ENCODE data around the gene TMEM86A.

- no peak for TF ChIP-seq CTCF (IDR thresholded peaks at IDR 0.05)
- TF ChIP-seq POLR2A (IDR thresholded peaks at IDR 0.05) = no peak
These were observed 21.7 kb downstream of the TMEM86A start for GRCh38 chr11:18720091-18720807.

All from Peyer's patch (tissue), 4 donors.